WI38 (cell line): ENCODE data around the gene THSD7B.

ENCODE experiments used
- H3K4me3 ChIP-seq: 2 replicates; pipeline ENCODE4 v1.5.1; 2011; ENCODE audit warnings: low read depth, mild to moderate bottlenecking, control low read depth, low read length
- CTCF ChIP-seq: IDR thresholded peaks from 2 replicates; pipeline ENCODE4 v1.5.1; 2012; ENCODE audit warnings: low read depth, mild to moderate bottlenecking, control low read depth, low read length

THSD7B gene

DNA sequence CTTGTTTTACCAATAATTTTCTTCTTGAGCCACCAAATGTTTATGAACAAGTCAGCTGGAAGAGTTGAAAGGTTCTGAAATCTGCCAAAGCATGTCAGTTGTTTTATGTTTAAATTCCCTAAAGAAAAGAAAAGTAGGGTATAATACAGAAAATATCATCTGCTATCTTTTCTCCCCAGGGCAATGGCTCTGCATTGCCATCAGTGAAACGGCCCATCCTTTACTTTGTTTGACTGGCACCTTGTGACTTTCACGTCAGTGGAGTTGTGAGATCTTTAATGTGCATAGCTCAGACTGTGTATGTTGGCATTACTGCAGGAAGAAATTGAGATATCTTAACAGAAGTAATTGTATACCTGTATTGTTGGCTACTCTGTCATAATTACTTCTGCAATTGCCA, 239.9 kb downstream of the THSD7B start:
- no peak for TF ChIP-seq CTCF

DNA sequence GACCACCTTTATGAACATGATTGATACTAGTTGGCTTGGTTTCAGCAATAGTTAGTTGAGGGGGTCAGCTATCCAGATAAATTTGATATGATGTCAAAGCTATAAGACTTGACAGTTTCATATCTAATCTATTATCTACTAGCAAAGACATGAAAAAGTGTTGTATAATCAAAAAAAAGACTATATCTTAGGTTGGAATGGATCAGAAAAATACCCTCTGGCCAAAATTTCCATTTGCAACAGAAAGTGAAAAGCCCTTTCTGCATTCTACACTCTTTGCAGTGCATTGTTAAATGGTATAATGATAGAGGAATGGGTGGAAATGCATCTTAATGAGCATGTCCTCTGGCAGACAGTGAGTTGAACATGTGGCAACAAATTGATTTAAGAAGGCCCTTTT, 242.6 kb downstream of the THSD7B start:
- TF ChIP-seq CTCF: no peak
- H3K4me3 ChIP-seq: no peak overlapping the region

More for the DNA sequence above, 239.9 kb downstream of the THSD7B start:
- no peak overlapping the region for H3K4me3 ChIP-seq

- TF ChIP-seq CTCF: no peak
- H3K4me3 ChIP-seq: no peak overlapping the region
Measured at GRCh38 chr2:137009953-137010352, 244.6 kb downstream of the THSD7B start.

GRCh38 chr2:137020452-137021196, 255.3 kb downstream of the THSD7B start:
- no peak for TF ChIP-seq CTCF
- no peak overlapping the region for H3K4me3 ChIP-seq

DNA sequence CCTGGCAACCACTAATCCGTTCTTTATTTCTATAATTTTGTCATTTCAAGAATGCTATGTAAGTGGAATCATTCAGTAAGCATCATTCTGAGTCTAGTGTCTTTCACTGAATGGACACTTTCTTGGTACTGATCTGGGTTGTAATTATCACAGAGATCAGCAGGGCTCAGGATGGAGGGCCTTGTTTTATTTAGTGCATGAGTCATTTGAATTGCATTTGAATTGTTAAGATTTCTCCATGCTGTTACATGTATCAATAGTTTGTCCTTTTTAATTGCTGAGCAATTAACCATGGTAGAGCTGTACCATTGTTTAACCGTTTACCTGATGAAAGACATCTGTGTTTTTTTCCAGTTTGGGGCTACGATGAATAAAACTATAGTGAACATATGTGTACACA, 256.4 kb downstream of the THSD7B start:
- H3K4me3 ChIP-seq: no peak overlapping the region
- no peak for TF ChIP-seq CTCF

DNA sequence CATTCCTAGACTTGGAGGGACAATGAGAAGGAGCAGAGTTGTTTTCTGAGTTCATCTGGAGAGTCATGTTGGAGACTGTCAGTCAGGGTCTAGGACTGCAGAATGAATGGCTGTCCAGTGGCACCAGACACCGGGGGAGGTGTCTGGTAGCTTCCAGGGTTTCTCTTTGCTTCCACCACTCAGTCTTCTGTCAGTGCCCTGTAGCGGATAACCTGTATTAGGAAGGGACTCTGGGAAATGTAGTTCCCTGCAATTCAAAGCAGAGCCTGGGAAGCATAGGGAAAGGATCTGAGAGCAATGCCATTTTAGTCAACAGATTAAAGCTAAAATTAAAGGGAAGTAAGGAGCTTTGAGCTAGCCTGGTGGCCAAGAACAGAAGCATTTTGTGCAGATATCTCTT, 257.9 kb downstream of the THSD7B start:
- TF ChIP-seq CTCF: no peak
- no peak overlapping the region for H3K4me3 ChIP-seq

- no peak for TF ChIP-seq CTCF
- H3K4me3 ChIP-seq: no peak overlapping the region
Measured at GRCh38 chr2:137031731-137032130, 266.4 kb downstream of the THSD7B start.
